ENCODE results near the gene THOC7.

THOC7 gene

DNA sequence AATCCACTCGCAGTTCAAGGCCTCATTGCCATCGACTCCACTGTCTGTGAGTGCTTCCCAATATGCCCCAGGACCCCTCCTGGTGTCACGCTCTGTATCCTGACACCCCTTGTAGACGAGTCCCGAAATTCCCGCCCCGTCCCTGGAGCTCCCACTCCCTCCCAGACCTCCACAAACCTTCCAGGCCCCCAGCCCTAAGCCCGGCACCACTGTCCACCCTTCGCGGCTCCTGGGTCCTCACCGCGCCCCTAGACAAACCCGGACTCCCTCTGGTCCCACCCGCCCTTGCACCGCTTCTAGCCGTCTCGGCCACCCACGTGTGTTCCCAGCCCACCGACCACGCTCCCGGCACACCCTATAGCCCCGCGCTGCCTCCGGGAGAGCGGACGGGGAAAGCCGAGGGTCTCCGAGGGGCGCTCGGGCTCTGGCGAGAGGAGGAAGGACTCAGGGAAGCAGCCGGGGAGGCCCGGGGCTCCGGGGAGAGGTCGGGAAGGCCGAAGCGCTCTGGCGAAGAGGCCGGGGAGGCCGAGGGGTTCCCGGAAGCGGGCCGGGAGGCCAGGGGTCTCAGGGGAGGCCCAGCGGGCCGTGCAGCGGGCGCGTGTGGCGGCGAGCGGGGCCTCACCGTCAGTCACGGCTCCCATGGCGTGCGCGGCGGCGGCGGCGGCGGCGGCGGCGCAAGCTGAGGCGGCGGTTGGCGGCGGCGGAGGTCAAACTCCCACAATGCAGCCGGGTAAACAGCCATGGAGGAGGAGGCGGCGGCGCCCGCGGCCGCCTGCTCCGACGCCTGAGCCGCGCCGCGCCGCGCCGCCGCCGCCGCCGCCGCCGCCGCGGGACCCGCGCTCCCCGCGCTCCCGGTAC, at the start of gene THOC7, which contains the start of gene ATXN7:
Gene THOC7 (minus strand): TSS at position 656 of the 858 bp plus-strand sequence. CDS start 15 bp downstream, at position 641.
Gene ATXN7 (plus strand): TSS at position 718 of the 858 bp plus-strand sequence. CDS start 48,732 bp downstream, outside the sequence.
- no peak for DNase-seq

DNA sequence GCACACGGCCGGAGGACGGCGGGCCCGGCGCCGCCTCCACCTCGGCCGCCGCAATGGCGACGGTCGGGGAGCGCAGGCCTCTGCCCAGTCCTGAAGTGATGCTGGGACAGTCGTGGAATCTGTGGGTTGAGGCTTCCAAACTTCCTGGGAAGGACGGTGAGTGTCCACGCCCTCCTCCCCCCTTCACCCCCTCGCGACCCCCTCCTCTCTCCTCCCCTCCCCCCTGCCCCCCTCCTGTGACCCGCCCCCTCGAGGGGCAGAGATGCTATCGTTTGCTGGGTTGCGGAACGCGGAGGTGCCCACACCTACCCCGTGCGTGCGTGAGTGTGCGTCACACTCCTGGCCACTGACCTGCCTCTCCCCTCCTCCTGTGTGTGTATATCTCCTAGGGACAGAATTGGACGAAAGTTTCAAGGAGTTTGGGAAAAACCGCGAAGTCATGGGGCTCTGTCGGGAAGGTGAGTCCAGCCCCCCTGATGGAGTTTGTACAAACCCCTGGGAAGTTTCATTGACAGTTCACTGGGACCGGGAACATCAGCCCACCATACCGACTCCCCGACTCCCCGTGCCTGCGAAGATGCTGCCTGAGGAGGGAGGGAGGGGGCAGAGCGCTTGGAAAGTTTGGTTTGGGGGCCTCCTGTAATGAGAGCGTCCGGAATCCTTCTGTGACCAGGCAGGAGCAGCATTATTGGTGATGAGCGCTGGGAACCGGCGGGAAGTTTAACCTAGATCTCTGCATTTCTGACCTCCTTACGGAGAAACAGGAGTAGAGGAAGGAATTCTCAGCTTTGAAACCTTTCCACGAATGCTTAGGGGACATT, 49.4 kb upstream of the THOC7 start:
- no peak for DNase-seq

DNA sequence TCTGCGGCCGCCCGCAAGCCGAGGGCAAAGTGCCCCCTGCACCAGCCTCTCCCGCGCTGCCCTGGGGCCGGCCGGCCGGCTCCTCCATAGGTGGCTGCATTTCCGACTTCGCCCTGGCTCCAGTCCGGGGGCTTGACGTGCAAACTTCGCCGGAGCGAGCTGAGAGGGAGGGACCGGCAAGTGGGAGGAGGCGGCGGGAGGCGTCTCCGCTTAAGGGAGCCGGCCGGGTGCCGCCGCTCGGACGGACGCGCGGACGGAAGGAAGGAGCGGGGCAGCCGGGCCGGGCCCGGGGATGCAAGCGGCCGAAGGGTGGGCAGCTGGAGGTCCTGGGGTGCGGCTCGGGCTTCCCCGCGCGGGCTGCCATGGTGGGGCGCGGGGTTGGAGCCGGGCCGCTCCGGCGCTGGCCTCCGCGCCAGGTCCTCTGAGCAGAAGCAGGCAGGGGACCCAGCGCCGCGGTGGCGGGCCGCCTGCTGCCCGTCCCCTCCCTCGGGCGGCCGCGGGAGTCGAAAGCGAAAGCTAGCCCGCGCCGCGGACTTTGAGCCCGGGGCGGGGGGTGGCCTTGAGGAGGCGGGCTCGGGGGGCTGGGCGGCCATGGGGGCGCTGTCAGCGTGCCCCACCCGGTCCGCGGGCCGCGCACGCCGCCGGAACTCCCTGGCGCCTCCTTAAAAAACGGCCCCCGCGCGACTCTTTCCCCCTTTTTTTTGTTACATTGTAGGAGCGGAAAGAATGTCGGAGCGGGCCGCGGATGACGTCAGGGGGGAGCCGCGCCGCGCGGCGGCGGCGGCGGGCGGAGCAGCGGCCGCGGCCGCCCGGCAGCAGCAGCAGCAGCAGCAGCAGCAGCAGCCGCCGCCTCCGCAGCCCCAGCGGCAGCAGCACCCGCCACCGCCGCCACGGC, 48.5 kb upstream of the THOC7 start, which contains the start of gene SCAANT1:
Gene SCAANT1 (minus strand): TSS at position 511 of the 895 bp plus-strand sequence.
- DNase-seq, result no peak

DNA sequence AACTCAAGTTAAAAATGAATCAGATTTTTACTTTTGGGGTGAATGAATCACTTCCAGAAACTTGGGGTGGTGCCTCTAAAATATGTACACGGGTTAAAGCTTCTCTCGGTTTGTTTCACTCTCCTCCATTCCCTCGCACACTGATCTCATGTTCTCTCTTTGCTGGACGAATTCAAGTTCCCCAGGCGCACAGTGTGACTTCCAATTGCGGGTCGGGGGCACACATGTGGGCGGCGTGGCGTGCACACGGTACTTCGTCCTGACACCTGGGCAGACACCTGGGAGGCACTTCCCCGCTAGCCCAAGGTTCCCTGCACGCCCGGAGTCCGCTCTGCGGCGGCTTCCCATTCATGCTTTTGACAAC, 47.9 kb upstream of the THOC7 start:
- no peak for DNase-seq

DNA sequence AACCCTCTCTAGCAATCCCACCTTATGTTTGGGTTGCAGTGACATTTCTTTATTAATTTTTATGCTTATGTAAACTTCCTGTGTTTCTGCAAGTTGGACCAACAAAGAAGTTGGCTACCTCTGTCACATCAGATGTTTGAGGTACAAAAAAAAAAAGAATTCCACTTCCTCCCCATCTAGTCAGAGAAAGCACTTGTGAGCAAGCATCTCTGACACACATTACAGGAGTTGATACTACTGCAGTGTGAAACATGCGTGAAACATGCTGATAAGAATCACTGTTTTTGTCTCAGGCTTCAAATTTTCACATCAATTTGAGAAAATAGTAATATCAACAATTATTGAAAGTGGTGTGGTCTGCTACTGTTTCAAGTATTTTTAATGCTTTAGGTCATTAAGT, 47.3 kb upstream of the THOC7 start:
- DNase-seq, result no peak

DNA sequence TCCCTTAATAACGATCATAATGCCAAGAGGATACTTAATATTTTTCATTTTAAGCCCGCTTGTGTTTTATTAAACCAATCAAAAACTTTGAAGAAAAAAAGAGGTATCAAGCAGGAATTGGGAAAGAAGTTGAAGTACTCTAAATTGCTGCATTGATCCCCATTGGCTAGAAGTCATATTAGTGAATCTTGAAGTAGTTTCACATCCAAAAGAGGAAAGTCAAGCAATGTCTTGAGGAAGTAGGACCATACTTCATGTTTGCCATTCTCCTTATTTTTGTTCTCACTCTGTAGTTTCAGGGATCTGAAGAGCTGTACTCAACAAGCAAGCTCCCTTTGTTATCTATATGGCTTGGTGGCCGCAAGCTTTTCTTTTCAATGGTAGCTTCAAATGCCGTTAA, 46.4 kb upstream of the THOC7 start:
- DNase-seq, result no peak

DNA sequence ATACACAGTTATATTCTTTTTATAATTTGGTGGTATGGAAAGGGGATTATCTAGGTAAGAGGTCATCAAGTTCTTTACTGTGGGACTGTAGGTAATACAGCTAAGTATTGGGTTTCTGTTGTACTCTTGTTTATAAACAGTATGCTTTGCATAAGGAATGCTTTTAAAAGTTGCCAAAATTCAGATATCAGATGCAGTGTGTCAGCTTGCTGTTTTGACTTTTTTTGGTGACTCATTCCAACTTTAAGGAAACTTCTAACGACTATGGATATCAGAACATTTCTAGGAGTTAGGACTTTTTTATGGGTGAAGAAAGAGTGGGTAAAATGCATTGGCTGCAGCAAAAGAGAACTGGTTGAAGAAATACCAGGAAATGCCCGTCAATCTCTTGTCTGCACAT, 45.8 kb upstream of the THOC7 start:
- no peak for DNase-seq

DNA sequence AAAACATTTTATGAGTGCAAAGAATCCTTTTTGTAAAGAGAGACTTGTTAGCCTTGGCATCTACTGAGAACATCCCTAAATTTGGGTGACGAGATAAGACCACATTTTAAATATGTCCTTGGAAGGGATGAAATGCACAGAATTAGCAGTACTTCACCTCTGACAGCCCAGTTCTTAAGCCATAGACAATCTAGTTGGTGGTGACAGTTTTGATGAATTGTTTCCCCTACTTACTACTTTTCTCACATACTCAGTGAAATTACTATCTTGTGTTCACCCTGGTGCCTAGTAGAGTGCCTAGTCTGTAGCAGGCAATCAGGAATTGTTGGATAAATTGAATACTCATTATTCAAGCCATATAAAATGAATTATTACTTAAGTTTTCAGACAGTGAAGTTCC, 45.2 kb upstream of the THOC7 start:
- no peak for DNase-seq

DNA sequence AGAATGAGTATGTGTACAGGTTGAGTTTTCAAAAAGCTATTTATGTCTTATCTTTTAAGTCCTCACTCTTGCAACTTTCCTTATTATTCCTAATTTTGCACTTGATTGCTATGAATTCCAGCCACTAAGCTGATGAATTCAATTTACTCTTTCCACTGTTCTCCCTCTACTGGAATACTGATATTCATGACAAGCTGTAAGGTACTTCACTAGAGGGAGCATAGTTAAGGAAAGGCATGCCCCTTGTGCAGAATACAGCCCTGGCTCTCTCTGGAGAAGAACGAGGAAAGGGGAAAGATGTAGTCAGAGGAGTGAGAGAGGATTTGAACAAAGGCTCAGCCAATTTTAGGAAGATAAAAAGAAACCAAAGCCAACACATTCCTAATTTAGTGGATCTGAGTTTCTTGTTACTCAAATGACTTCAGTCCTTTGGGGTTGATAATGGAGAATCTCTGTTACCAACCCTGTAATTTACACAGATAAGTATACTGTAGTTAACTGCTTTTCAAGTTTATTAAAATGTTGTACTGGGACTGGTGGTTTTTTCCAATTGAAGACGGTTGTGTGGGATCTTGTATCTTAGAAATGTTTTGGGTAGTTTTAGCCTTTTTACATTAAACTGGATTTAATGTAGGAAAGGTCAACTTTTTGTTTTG, 44.6 kb upstream of the THOC7 start:
- no peak for DNase-seq

DNA sequence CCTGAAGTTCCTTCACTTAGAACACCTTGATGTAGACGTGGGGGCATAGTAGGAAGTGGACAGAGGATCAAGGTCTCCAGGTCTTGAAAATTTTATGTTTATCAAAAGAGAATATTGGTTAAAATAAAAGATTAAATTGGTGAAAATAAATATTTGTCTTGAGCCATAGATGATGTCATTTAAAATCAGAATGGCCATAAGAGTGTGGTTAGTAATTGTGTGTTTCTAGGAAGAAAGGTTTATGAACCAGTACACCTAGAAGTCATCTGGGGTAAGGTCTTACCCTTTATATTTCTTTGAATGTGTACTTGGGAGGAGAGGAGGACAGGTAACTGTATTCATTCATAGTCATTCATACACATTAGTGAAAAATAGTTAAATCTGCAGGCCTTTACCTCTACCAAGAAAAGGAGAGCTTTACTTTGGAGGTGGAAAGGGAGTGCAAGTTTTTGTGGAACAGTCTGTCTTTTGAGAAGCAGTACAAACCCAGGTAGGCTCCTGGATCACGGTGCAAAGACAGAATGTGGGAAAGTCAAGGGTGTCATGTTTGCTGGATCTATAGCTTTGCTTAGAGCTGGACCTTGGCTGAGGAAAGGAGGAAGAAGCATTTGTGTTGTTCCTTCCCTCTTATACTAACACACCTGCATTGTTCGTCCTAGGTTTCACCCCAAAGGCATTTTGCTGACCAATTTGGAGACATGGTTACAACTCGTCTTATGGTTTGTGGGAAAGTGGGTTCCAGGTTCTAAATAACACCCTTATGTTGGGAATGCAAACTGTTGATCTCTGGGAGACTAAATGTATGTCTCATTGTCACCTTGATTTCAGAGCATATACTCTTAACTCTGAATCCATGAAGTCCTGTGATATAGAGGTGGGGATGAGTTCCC, 42.4 kb upstream of the THOC7 start:
- DNase-seq, result no peak

DNA sequence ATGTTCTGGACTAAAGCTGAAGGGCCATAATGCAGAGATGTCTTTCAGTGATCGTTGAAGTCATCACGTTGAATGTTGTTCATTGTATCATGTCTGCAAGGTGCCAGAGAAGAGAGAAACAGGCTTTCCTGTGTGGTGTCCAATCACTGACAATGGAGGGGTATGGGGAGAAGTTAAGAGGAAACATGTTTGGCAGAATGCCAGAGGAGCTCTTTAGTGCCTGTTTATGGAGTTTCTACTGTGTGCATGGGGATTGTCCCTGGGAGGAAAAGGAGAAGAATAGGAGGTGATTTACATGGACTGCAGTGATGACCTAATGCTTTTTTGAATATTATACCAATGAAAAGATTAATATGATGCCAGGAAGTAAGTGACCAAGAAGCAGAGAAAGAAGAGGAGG, 36.9 kb upstream of the THOC7 start:
- DNase-seq, result no peak

DNA sequence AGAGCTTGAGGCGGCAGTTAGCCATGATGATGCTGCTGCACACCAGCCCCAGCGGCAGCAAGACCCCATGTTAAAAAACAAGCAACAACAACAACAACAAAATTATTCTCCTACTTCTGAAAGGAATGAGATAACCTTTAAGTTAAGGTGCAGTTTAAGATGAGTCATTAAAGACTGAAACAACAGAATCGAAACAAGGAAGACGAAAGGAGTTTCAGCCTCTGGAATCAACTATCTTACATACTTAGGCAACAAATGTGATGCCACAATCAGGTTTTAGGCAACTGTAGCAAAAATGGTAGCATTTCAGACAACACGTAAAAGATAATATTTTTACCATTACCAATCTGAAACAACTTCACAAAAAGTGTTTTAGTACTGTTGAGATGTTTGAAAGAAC, 36.4 kb upstream of the THOC7 start:
- DNase-seq, result no peak

DNA sequence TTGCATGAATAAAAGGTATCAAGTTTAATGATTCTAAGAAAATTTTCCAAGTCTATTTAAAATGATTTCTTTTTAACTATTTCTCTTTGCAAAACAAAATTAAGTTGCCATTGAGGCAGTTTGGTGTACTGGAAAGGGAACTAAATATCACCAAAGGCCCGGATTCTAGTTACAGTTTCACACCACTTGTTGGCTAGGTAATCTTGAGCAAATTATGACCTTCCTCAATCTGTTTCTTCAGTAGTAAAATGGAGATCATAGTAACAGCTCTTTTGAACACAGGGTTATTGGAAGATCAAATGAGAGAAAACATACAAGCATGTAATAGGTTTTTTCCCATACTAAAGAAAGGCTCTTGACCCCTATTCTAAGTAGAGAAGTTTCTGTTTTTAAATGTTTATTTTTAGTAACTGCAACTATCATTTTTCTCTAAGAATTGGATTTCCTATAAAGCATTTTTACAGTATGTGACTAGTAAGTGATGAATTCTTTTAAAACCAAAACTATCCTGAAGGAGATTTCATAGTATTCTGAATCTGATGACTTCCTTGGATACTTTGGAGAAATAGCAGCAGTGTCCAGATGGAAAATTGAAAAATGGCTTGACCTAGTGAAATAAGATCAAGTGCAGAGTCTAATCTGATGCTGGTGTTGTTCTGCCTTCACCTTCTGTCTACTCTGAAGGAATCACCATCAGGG, 32.9 kb upstream of the THOC7 start:
- no peak for DNase-seq

DNA sequence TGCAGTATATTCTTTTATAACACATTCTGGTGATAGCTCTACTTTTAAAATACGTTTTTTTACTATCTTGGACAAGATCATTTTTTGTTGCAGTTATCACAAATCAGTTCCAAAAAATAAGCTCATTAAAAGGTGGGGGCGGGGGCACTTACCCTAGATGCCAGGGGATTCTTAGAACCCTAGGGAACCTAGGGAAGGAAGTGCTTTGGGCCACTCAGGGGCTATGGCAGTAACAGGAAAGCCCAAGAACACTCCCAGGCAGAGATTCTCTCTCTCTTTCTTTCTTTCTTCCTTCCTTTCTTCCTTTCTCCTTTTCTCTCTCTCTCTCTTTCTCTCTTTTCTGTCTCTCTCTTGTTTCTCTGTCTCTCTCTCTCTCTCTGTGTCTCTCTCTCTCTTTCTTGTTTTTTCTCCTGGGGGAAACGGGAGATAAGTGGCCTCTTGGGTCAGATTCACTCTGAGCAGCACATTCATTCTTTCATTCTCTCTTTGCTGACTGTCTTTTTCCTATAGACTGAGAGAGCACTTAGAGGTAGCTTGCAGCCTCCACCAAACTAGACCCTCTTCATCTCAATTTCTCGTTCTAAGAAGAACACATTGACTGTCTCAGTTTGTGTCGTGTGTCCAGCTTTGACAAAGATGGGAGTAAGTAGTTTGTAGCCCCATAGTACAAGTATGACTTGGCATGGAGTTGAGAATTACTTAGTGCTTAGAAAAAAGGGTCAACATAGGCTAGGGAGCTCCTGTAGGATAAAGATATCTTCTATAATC, 32.0 kb upstream of the THOC7 start:
- no peak for DNase-seq

DNA sequence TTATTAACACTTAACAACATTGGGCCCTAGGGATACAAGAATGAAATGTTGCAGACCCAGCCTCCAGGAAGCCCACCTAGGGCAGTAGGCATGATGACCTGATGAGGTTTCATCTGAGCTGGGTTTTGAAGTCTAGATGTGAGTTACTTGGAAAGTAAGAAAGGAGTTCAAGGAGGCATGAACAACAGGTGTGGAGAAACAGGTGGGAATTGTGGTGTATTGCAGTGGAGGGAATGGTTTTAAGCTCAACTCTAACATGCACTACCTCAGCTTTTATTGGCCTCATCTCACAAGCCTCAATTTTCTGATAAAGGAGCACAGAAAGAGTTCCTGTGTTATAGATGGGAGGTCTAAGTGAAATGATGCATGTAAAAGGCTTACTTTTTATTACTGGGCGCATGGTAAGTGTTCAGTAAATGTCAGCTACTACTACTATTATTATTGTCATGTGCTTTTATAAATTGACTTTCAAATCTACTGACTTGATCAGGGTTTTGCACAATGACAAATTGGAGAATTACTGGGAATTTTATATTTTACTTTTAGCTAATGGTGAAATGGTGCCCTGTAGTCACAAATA, 29.3 kb upstream of the THOC7 start:
- DNase-seq, result no peak

DNA sequence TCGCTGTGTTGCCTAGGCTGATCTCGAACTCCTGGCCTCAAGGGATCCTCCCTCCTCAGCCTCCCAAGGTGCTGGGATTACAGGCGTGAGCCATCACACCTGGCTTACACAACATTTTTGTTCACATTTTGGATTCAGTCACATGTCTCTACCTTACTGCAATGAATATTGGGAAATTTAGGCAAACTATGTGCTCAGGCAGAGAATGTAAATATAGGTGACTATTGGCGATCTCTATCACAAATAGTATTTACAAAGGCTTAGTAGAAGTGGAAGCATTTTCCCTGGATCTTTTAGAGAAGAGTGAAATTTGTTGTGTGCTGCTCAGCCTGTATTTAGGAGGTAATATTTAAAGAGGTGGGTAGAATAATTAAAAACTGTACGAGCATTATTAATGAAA, 27.9 kb upstream of the THOC7 start:
- DNase-seq, result no peak

DNA sequence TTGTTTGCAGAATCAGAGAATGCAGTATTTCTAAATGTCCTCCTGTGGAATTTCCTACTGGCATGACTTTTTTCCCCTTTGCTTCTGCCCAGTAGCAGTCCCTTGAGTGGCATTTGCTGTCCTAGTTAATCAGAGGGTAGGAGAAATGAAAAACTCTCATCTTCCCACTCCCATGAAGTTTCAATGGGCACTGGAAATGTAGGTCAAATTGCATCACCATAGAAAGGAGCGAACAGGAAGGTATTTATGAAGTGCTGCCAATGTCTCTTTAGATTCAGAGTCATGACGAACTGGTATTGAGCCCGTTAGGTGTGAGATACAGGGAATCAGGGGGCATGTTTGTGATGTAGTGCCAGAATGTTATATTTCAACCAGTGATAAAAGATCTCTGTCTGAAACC, 23.3 kb upstream of the THOC7 start:
- DNase-seq, result no peak

DNA sequence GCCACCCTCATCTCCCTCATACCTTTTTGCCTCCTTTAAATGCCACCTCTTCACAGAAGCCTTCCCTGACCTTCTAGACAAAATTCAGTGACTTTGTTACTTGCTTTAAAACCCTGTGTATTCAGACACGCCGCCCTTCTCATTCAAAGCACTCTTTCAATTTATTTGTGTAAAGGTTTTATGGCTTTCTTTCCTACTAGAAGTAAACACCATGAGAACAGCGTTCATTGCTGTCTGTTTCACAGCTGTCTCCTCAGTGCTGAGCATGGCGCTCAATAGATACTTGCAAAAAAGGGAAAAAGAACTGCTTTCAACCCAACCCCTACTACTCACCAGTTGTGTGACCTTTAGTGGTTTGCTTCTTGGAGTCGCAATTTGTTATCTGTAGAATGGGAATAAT, 17.0 kb upstream of the THOC7 start:
- DNase-seq, result no peak

DNA sequence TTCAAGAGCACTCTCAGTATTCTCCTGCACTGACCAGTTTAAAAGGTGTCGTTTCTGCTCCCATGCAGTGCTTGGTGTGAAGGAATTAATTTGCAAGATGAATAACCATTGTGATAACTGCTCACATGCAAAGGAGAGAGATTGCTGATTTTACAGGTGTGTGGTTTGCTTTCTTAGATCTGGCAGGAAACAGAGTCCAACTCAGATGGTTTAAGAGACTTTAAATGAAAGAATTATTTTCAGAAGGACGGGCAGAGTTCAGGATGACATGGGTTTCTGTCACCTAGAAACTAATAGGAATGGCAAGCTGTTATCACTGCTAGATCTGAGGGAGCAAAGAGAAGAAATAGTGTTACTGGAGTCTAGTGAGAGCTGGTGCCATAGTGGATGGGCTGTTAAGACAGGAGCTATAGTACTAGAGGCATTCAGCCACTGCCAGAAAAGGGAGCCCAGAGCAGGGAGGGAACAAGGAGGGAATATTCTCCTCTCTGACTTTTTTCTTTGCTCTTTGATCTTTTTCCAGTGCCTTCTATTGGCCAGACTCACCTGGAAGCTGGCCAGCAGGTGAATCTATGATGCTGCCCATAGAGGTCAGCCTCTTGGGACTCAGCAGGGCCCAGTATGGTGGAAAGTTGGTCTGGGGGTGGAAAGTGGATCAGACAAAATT, 14.9 kb upstream of the THOC7 start:
- DNase-seq, result no peak

Data from NCI-H524 treated with DMSO at 0.1 percent for 48 hours (cell line).